Smooth muscle cell (in vitro differentiated cells): Measurements from ENCODE around the gene G6PD. TPM values are rescaled to one million over a fixed set of nuclear protein-coding genes. Genes with fewer than 3 reads are reported as not detected.
A peak's percentile ranks its signal among the peaks of the same experiment; 100 is the strongest.

ENCODE experiments used
- DNase-seq: peaks from one replicate; lab custom pipeline; 2025; ENCODE audit not compliant: unreplicated experiment; lab: John Stamatoyannopoulos, UW
- H2AFZ ChIP-seq: fragments of 200-600 bp; sonication (generic); 2 replicates; pipeline ENCODE4 v1.6.0; 2016; ENCODE audit warnings: antibody characterized with exemption, low read depth, mild to moderate bottlenecking
- H3F3A ChIP-seq: fragments of 200-600 bp; sonication (generic); 2 replicates; pipeline ENCODE4 v1.6.0; 2017; ENCODE audit warnings: antibody characterized with exemption, low read depth
- H3K27ac ChIP-seq: fragments of 200-600 bp; sonication (generic); 2 replicates; pipeline ENCODE4 v1.5.1; 2016; ENCODE audit warnings: low read depth, mild to moderate bottlenecking
- H3K27me3 ChIP-seq: fragments of 200-600 bp; sonication (generic); 2 replicates; pipeline ENCODE4 v1.6.1; 2016; ENCODE audit warnings: low read depth, mild to moderate bottlenecking
- H3K36me3 ChIP-seq: fragments of 200-600 bp; sonication (generic); 2 replicates; pipeline ENCODE4 v1.5.1; 2016; ENCODE audit warnings: low read depth
- H3K4me1 ChIP-seq: fragments of 200-600 bp; sonication (generic); 2 replicates; pipeline ENCODE4 v1.5.1; 2016; ENCODE audit warnings: low read depth
- H3K4me2 ChIP-seq: fragments of 200-600 bp; sonication (generic); 2 replicates; pipeline ENCODE4 v1.6.0; 2016; ENCODE audit warnings: mild to moderate bottlenecking
- H3K4me3 ChIP-seq: fragments of 200-600 bp; sonication (generic); 2 replicates; pipeline ENCODE4 v1.5.1; 2016; ENCODE audit warnings: mild to moderate bottlenecking
- H3K79me2 ChIP-seq: fragments of 200-600 bp; sonication (generic); 2 replicates; pipeline ENCODE4 v1.6.0; 2016; ENCODE audit warnings: low read depth, mild to moderate bottlenecking
- H3K9ac ChIP-seq: fragments of 200-600 bp; sonication (generic); 2 replicates; pipeline ENCODE4 v1.6.0; 2016; ENCODE audit warnings: low read depth
- H3K9me3 ChIP-seq: fragments of 200-600 bp; sonication (generic); replicated peaks from 2 replicates; pipeline ENCODE4 v1.5.1; 2016; ENCODE audit warnings: low read depth
- H4K20me1 ChIP-seq: fragments of 200-600 bp; sonication (generic); 2 replicates; pipeline ENCODE4 v1.6.0; 2016; ENCODE audit warnings: low read depth
- CTCF ChIP-seq: fragments of 200-600 bp; sonication (generic); IDR thresholded peaks from 2 replicates; pipeline ENCODE4 v1.5.1; 2017; ENCODE audit warnings: borderline replicate concordance, mild to moderate bottlenecking, antibody characterized with exemption; ENCODE audit not compliant: insufficient read depth, poor library complexity, severe bottlenecking
- WGBS: methylation state at CpG from one replicate; pipeline ENCODE4 v1.1.7; 2016; ENCODE audit warnings: low lambda C conversion rate; 5-methylcytosine and 5-hydroxymethylcytosine counted together
- polyA plus RNA-seq: library from polyadenylated mRNA; unstranded; fragments of >200 nt; fragmentation: Nextera tagmentation; extraction: Ambion mirVana; gene quantifications from 2 replicates; pipeline ENCODE4 v1.2.1, GENCODE V29; 2016
- total RNA-seq: library from RNA; depleted of rRNA; stranded (reverse); fragments of >200 nt; gene quantifications from 2 replicates; pipeline ENCODE4 v1.2.3, GENCODE V29; 2014

The G6PD gene
- total and polyA plus RNA-seq, 2 experiments from 2014 or later, result 12.9 to 32.9 TPM

DNA sequence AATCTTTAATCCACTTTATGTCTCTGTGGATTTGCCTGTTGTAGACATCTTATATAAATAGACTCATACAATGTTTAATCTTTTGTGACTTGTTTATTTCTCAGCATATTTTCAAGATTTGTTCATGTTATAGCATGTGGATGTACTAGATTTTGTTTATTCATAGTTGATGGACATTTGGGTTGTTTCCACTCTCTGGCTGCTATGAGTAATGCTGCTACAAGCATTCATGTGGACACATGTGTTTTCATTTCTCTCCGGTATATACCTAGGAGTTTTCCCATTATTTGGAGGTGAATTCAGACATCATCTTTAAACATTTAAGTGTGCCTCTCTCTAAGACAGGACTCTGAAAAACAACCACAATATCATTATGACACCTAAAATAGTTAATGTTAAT is 3.1 kb upstream of the G6PD start:
- no peak overlapping the region for H3K4me2 ChIP-seq
- no peak for TF ChIP-seq CTCF
- H3K79me2 ChIP-seq, result peaks cover 35% of the 10 kb centered on the region
- no peak overlapping the region for H2AFZ ChIP-seq
- H3F3A ChIP-seq, result no peaks in the 10 kb centered on the region
- H3K36me3 ChIP-seq, result no peaks in the 10 kb centered on the region
- no peaks in the 10 kb centered on the region for H4K20me1 ChIP-seq
- no peaks in the 10 kb centered on the region for H3K27me3 ChIP-seq
- H3K9ac ChIP-seq, result no peak overlapping the region
- no peak for DNase-seq
- H3K4me1 ChIP-seq, result no peaks in the 10 kb centered on the region
- no peaks in the 10 kb centered on the region for H3K9me3 ChIP-seq
- H3K4me3 ChIP-seq, result no peak overlapping the region
- no peak overlapping the region for H3K27ac ChIP-seq
- 89% methylated on average over 1 of the region's 1 CpG for WGBS

DNA sequence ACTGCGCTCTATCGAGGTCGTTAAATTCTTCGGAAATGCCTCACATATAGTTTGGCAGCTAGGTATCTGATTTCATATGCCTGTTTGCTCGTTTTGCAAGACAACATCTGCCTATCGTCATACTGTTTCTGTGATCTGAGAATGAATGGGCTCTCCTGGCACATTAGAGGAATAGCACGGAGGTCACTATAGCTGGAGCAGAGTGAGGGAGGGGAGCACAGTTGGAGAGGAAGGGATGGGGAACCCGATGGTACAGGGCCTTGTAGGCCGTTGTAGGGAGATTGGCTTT is 1.3 kb upstream of the G6PD start:
- TF ChIP-seq CTCF, result no peak
- peak overlapping the region; percentile 91 for H3K27ac ChIP-seq
- H3K9me3 ChIP-seq, result no peaks in the 10 kb centered on the region
- no peaks in the 10 kb centered on the region for H3K4me1 ChIP-seq
- H3K27me3 ChIP-seq, result no peaks in the 10 kb centered on the region
- no peak overlapping the region for H2AFZ ChIP-seq
- H3F3A ChIP-seq, result no peaks in the 10 kb centered on the region
- no peaks in the 10 kb centered on the region for H4K20me1 ChIP-seq
- H3K79me2 ChIP-seq, result peaks cover 33% of the 10 kb centered on the region
- WGBS, result 40% methylated on average over 9 of the region's 9 CpGs
- H3K36me3 ChIP-seq, result no peaks in the 10 kb centered on the region
- peak overlapping the region; percentile 71 for H3K4me3 ChIP-seq
- no peak for DNase-seq
- H3K9ac ChIP-seq, result peak overlapping the region; percentile 93
- H3K4me2 ChIP-seq, result peak overlapping the region; percentile 80

DNA sequence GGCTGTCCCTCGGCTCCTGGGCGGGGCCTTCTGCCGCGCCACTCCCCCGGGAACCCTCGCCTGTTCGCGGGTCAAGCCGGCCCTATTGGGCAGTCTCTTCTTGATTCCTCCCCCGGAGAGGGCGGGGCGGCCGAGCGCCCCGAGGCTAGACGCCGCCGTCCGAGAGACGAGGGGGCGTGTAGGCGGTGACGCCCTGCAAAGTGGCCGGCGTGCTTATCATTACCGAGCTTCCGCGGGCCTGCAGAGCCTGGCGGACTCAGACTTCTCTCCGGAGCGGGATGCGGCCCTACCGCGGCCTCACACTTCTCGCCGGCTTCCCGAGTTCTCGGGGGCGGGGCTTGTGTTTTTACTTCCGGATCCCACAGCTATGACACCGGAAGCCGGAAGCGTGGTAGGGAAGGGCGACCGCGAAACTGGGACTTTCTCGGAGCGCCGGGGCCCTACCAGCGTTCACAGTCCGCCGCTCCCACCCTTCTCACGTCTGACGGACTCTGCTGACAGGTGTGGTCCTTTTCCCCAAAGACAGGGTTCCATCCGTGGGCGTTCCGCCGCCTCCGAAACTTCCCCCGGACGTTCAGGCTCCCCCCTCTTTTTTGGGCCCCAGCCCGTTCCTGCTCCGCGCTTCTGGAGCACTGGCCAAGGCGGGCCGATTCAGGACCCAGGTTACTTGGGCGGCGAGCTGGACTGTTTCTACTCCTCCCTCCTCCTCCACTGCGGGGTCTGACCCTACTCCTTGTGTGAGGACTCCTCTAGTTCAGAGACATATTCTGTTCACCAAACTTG is 790 bp upstream of the G6PD start, which contains the start of gene IKBKG:
Gene IKBKG, plus strand, starts transcription at position 376 of the 783 bp plus-strand sequence. CDS start 4,383 bp downstream, outside the sequence.
- peak within 1 kb of the TSS; percentile 91 for H3K27ac ChIP-seq
- H3K36me3 ChIP-seq, result no peaks in the 10 kb centered on the region
- H3K79me2 ChIP-seq, result peaks cover 33% of the 10 kb centered on the region
- H3K9me3 ChIP-seq, result no peaks in the 10 kb centered on the region
- H3K4me2 ChIP-seq, result peak within 1 kb of the TSS; percentile 80
- H2AFZ ChIP-seq, result peak within 1 kb of the TSS; percentile 74
- no peaks in the 10 kb centered on the region for H3K4me1 ChIP-seq
- no peaks in the 10 kb centered on the region for H3F3A ChIP-seq
- no peak for TF ChIP-seq CTCF
- H3K27me3 ChIP-seq, result no peaks in the 10 kb centered on the region
- no peaks in the 10 kb centered on the region for H4K20me1 ChIP-seq
- peak within 1 kb of the TSS; percentile 93 for H3K9ac ChIP-seq
- 35% methylated on average over 63 of the region's 69 CpGs for WGBS
- peak; percentile 80 for DNase-seq
- peak within 1 kb of the TSS; percentile 71 for H3K4me3 ChIP-seq
